IMR-90 (cell line): ENCODE measurements around the gene TBX15.

Experiments used
- BHLHE40 ChIP-seq: fragments of 150-350 bp; IDR thresholded peaks from 2 replicates; pipeline ENCODE4 v1.6.1; 2016; ENCODE audit warnings: mild to moderate bottlenecking, low read depth, low read length
- CEBPB ChIP-seq: IDR thresholded peaks from 2 replicates; pipeline ENCODE4 v1.6.1; 2012; ENCODE audit warnings: low read depth, low read length, improper control_type of control experiment
- CHD1 ChIP-seq: IDR thresholded peaks from 2 replicates; pipeline ENCODE4 v1.6.1; 2012; ENCODE audit warnings: low read depth, low read length, improper control_type of control experiment
- CTCF ChIP-seq: conservative IDR thresholded peaks from 2 replicates; pipeline ENCODE4 v1.5.1; 2012; ENCODE audit warnings: mild to moderate bottlenecking, low read depth, low read length, improper control_type of control experiment
- ELK1 ChIP-seq: fragments of 150-350 bp; IDR thresholded peaks from 2 replicates; pipeline ENCODE4 v1.6.1; 2016; ENCODE audit warnings: low read depth, mild to moderate bottlenecking, low read length, moderate library complexity, borderline replicate concordance
- MAZ ChIP-seq: IDR thresholded peaks from 2 replicates; pipeline ENCODE4 v1.6.1; 2012; ENCODE audit warnings: low read depth, mild to moderate bottlenecking, low read length, improper control_type of control experiment, moderate library complexity, borderline replicate concordance
- MXI1 ChIP-seq: IDR thresholded peaks from 2 replicates; pipeline ENCODE4 v1.6.1; 2012; ENCODE audit warnings: low read depth, mild to moderate bottlenecking, low read length, moderate library complexity, borderline replicate concordance
- NFE2L2 ChIP-seq: fragments of 150-350 bp; IDR thresholded peaks from 2 replicates; pipeline ENCODE4 v1.6.1; 2016; ENCODE audit warnings: low read depth, mild to moderate bottlenecking, low read length
- POLR2A ChIP-seq: IDR thresholded peaks from 2 replicates; pipeline ENCODE4 v1.6.1; 2012; ENCODE audit warnings: mild to moderate bottlenecking, low read depth, low read length
- RAD21 ChIP-seq: IDR thresholded peaks from 2 replicates; pipeline ENCODE4 v1.6.1; 2012; ENCODE audit warnings: low read length, improper control_type of control experiment
- RCOR1 ChIP-seq: IDR thresholded peaks from 2 replicates; pipeline ENCODE4 v1.6.1; 2012; ENCODE audit warnings: mild to moderate bottlenecking, low read length, improper control_type of control experiment; ENCODE audit not compliant: insufficient replicate concordance
- RFX5 ChIP-seq: IDR thresholded peaks from 2 replicates; pipeline ENCODE4 v1.8.0; 2012; ENCODE audit warnings: low read depth, mild to moderate bottlenecking, low read length, moderate library complexity
- SMC3 ChIP-seq: fragments of 150-350 bp; IDR thresholded peaks from 2 replicates; pipeline ENCODE4 v1.6.1; 2016; ENCODE audit warnings: low read depth, mild to moderate bottlenecking, antibody characterized with exemption, low read length, moderate library complexity
- USF2 ChIP-seq: fragments of 150-350 bp; IDR thresholded peaks from 2 replicates; pipeline ENCODE4 v1.6.1; 2017; ENCODE audit warnings: mild to moderate bottlenecking, antibody characterized with exemption, low read length, low read depth

- no peak for TF ChIP-seq RAD21
- no peak for TF ChIP-seq CTCF
- TF ChIP-seq CEBPB: no peak
- TF ChIP-seq POLR2A: no peak
- TF ChIP-seq RCOR1: no peak
- no peak for TF ChIP-seq CHD1
- no peak for TF ChIP-seq USF2
- TF ChIP-seq NFE2L2: no peak
- TF ChIP-seq SMC3: no peak
- TF ChIP-seq MAZ: no peak
- no peak for TF ChIP-seq MXI1
- TF ChIP-seq RFX5: no peak
- TF ChIP-seq ELK1: no peak
- no peak for TF ChIP-seq BHLHE40
Observed at GRCh38 chr1:119004129-119004527, 16.0 kb upstream of the TBX15 start.
